Astrocyte (in vitro differentiated cells and primary cell): ENCODE results near the gene JAML.

Source experiments
- CTCF ChIP-seq: IDR thresholded peaks from 2 replicates; pipeline ENCODE4 v1.5.1; 2011; ENCODE audit warnings: low read depth, mild to moderate bottlenecking, inconsistent platforms, low read length, moderate library complexity; ENCODE audit not compliant: insufficient read depth
- EZH2 ChIP-seq: IDR thresholded peaks from 2 replicates; pipeline ENCODE4 v1.6.1; 2012; ENCODE audit warnings: mild to moderate bottlenecking, low read length, inconsistent platforms; ENCODE audit not compliant: insufficient read depth

- no peak for TF ChIP-seq CTCF
- no peak for TF ChIP-seq EZH2
Measured at GRCh38 chr11:118211006-118211405, 13.8 kb downstream of the JAML start.
